Stimulated activated effector memory CD8-positive, alpha-beta T cell treated with anti-CD3 and anti-CD28 coated beads, Interleukin-12 subunit alpha, Interleukin-12 subunit beta, amount 100 ng/mL, for 72 hours (primary cell): ENCODE measurements around the gene D2HGDH.
"Not testable (repeated sequence)": the region's sequence is repeated elsewhere in the genome, so short reads cannot be mapped to it uniquely, and the experiment has no call there.

Experiments used
- ATAC-seq: fragments of 150-1000 bp; cut with Tn5 transposase; 2 replicates; pipeline ENCODE4 v1.10.0; 2021
- DNase-seq, 2 donors: peaks; one replicate each; pipeline ENCODE4 v3.0.0; 2021 to 2022; ENCODE audit warnings: low spot score in 2 of 2
- H3K27ac Mint-ChIP-seq: one replicate; pipeline ENCODE4 v1.8.0; 2022; ENCODE audit warnings: mild to moderate bottlenecking, mixed read lengths
- H3K36me3 Mint-ChIP-seq: one replicate; pipeline ENCODE4 v1.8.0; 2022; ENCODE audit warnings: mild to moderate bottlenecking, mixed read lengths
- H3K4me1 Mint-ChIP-seq: one replicate; pipeline ENCODE4 v1.8.0; 2022; ENCODE audit warnings: mixed read lengths
- H3K4me3 Mint-ChIP-seq: one replicate; pipeline ENCODE4 v1.8.0; 2022; ENCODE audit warnings: mild to moderate bottlenecking, mixed read lengths
- H3K9me3 Mint-ChIP-seq: one replicate; pipeline ENCODE4 v1.8.0; 2022; ENCODE audit warnings: mixed read lengths

The D2HGDH gene

GRCh38 chr2:241777170-241777685 lies 42.8 kb downstream of the D2HGDH start:
- no peak for ATAC-seq
- no peak overlapping the region for H3K27ac Mint-ChIP-seq
- DNase-seq = no peak
- H3K4me1 Mint-ChIP-seq = peaks cover 9% of the 10 kb centered on the region
- H3K4me3 Mint-ChIP-seq = no peak overlapping the region
- peaks cover 5% of the 10 kb centered on the region for H3K36me3 Mint-ChIP-seq
- no peaks in the 10 kb centered on the region for H3K9me3 Mint-ChIP-seq

GRCh38 chr2:241777686-241778627 lies 43.5 kb downstream of the D2HGDH start:
- ATAC-seq = no peak
- Mint-ChIP-seq H3K27ac (peak overlapping the region; percentile 34), H3K4me1 (peaks cover 2% of the 10 kb centered on the region)

GRCh38 chr2:241780939-241781569 lies 46.6 kb downstream of the D2HGDH start:
- no peak for ATAC-seq

More at GRCh38 chr2:241777686-241778627, 43.5 kb downstream of the D2HGDH start:
- DNase-seq = peak in 1 of 2 donors; percentile 47
- no peak overlapping the region for H3K4me3 Mint-ChIP-seq
- peaks cover 5% of the 10 kb centered on the region for H3K36me3 Mint-ChIP-seq
- H3K9me3 Mint-ChIP-seq = no peaks in the 10 kb centered on the region

GRCh38 chr2:241782053-241782452 lies 47.6 kb downstream of the D2HGDH start:
- not testable (repeated sequence) for ATAC-seq, DNase-seq, H3K4me1 Mint-ChIP-seq, H3K9me3 Mint-ChIP-seq, H3K27ac Mint-ChIP-seq, H3K4me3 Mint-ChIP-seq, H3K36me3 Mint-ChIP-seq

More at GRCh38 chr2:241780939-241781569, 46.6 kb downstream of the D2HGDH start:
- Mint-ChIP-seq H3K9me3 (no peaks in the 10 kb centered on the region), H3K4me3 (no peak overlapping the region), H3K4me1 (no peaks in the 10 kb centered on the region), H3K27ac (no peak overlapping the region), H3K36me3 (no peaks in the 10 kb centered on the region)
- no peak for DNase-seq

- Mint-ChIP-seq H3K36me3 (no peaks in the 10 kb centered on the region), H3K27ac (peak overlapping the region; percentile 67), H3K4me1 (peaks cover 29% of the 10 kb centered on the region), H3K4me3 (peak overlapping the region; percentile 48), H3K9me3 (no peaks in the 10 kb centered on the region)
- ATAC-seq = peak; percentile 30
- DNase-seq = peak in 1 of 2 donors; percentile 41
Measured at GRCh38 chr2:241788135-241788534, 53.7 kb downstream of the D2HGDH start.

- Mint-ChIP-seq H3K4me3 (peak overlapping the region; percentile 48), H3K9me3 (no peaks in the 10 kb centered on the region), H3K36me3 (no peaks in the 10 kb centered on the region), H3K4me1 (peaks cover 29% of the 10 kb centered on the region), H3K27ac (peak overlapping the region; percentile 67)
- DNase-seq (peak in 1 of 2 donors; percentile 70), ATAC-seq (peak; percentile 98)
Measured at GRCh38 chr2:241788572-241788971, 54.1 kb downstream of the D2HGDH start.

GRCh38 chr2:241791385-241791784 lies 57.0 kb downstream of the D2HGDH start:
- H3K27ac Mint-ChIP-seq, H3K36me3 Mint-ChIP-seq, H3K4me3 Mint-ChIP-seq, H3K9me3 Mint-ChIP-seq, DNase-seq, ATAC-seq: not testable (repeated sequence)
- H3K4me1 Mint-ChIP-seq = peaks cover 29% of the 10 kb centered on the region

- Mint-ChIP-seq H3K36me3 (peaks cover 6% of the 10 kb centered on the region), H3K4me1 (peaks cover 12% of the 10 kb centered on the region), H3K27ac (no peak overlapping the region), H3K4me3 (no peak overlapping the region), H3K9me3 (no peaks in the 10 kb centered on the region)
- ATAC-seq (no peak), DNase-seq (no peak)
Measured at GRCh38 chr2:241793385-241793784, 59.0 kb downstream of the D2HGDH start.

- Mint-ChIP-seq H3K4me1 (peaks cover 2% of the 10 kb centered on the region), H3K27ac (no peak overlapping the region), H3K36me3 (peaks cover 6% of the 10 kb centered on the region), H3K9me3 (no peaks in the 10 kb centered on the region), H3K4me3 (no peak overlapping the region)
- ATAC-seq (no peak), DNase-seq (peak in 1 of 2 donors; percentile 37)
Measured at GRCh38 chr2:241794250-241794823, 59.9 kb downstream of the D2HGDH start.

GRCh38 chr2:241795021-241795999 lies 60.9 kb downstream of the D2HGDH start:
- DNase-seq (peak in 1 of 2 donors; percentile 40), ATAC-seq (no peak)
- H3K27ac Mint-ChIP-seq = no peak overlapping the region
- no peaks in the 10 kb centered on the region for H3K9me3 Mint-ChIP-seq
- H3K4me1 Mint-ChIP-seq = no peaks in the 10 kb centered on the region
- no peak overlapping the region for H3K4me3 Mint-ChIP-seq
- H3K36me3 Mint-ChIP-seq = peaks cover 6% of the 10 kb centered on the region

GRCh38 chr2:241796209-241796608 lies 61.8 kb downstream of the D2HGDH start:
- Mint-ChIP-seq H3K9me3 (no peaks in the 10 kb centered on the region), H3K27ac (no peak overlapping the region)

GRCh38 chr2:241796610-241797138 lies 62.2 kb downstream of the D2HGDH start:
- Mint-ChIP-seq H3K9me3 (no peaks in the 10 kb centered on the region), H3K27ac (no peak overlapping the region), H3K36me3 (peaks cover 6% of the 10 kb centered on the region), H3K4me3 (no peak overlapping the region), H3K4me1 (no peaks in the 10 kb centered on the region)
- no peak for ATAC-seq
- peak in 1 of 2 donors; percentile 38 for DNase-seq

More at GRCh38 chr2:241796209-241796608, 61.8 kb downstream of the D2HGDH start:
- ATAC-seq = no peak
- no peaks in the 10 kb centered on the region for H3K4me1 Mint-ChIP-seq
- peak in 1 of 2 donors; percentile 30 for DNase-seq
- H3K4me3 Mint-ChIP-seq = no peak overlapping the region
- peaks cover 6% of the 10 kb centered on the region for H3K36me3 Mint-ChIP-seq

- DNase-seq = peak in 1 of 2 donors; percentile 47
- peak overlapping the region; percentile 60 for H3K27ac Mint-ChIP-seq
- H3K36me3 Mint-ChIP-seq = peaks cover 6% of the 10 kb centered on the region
- no peak overlapping the region for H3K4me3 Mint-ChIP-seq
- ATAC-seq = no peak
- H3K9me3 Mint-ChIP-seq = no peaks in the 10 kb centered on the region
- H3K4me1 Mint-ChIP-seq = no peaks in the 10 kb centered on the region
Measured at GRCh38 chr2:241797441-241798080, 63.1 kb downstream of the D2HGDH start.
